NAMALWA (cell line): ENCODE data around the gene SSH3.

Experiments
- DNase-seq: peaks from one replicate; pipeline ENCODE4 v3.0.0-alpha.2; 2015; ENCODE audit warnings: low spot score

SSH3 gene

DNA sequence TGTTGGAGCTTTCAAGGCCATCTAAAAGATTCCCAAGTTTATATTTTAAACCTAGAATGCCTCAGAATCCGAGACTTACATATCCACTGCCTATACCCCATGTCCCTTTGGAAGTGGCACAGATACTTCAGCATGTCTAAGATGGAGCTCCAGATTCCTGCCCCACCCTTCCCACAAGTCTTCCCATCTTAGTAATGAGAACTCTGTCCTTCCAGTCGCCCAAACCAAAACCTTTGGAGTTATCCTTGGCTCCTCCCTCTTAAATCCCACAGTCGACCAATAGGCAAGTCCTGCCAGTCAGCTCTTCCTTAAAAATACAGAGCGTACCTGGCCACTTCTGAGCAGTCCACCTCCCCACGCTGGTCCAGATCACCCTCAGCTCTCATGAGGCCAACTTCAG is 45.7 kb downstream of the SSH3 start:
- DNase-seq: no peak

- no peak for DNase-seq
These were observed 46.1 kb downstream of the SSH3 start for GRCh38 chr11:67349457-67349856.

- no peak for DNase-seq
These were observed 46.7 kb downstream of the SSH3 start for GRCh38 chr11:67349928-67350465.

DNA sequence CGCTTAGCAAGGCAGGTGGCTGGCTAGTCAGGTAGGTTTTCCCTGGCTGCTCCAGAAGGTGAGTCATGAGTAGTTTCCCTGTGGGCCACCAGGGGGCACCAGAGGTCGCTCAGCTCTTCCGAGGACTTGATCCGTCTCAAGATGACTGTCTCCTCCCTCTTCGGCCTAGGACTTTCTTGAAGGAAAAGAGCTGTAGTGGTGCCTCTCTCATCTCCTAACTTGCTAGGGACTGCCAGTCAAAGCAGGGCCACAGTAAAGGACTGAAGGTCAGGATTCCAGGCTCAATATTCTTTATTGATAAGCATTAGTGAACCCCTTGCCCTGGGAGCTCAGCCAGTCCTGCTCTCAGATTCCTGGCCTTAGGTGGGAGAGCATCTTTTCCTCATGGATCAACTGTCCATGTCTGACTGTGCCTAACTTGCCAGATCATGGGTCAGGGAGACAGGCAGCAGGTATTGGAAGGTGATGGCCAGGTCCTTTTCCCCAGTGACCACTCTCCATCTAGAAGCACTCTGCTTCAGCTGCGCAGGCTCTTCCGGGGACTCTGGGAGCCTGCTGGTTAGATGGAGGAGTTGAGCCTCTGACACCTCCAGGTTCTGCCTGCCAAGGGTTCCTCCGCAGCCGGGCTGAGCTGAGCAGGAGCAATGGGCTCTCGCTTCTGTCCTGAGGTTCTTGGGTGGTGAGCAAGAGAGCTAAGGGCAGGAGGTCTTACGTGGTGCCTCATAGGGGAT is 48.1 kb downstream of the SSH3 start:
- DNase-seq: peak; percentile 83

- DNase-seq: peak; percentile 92
These were observed 49.4 kb downstream of the SSH3 start for GRCh38 chr11:67352546-67353316.

DNA sequence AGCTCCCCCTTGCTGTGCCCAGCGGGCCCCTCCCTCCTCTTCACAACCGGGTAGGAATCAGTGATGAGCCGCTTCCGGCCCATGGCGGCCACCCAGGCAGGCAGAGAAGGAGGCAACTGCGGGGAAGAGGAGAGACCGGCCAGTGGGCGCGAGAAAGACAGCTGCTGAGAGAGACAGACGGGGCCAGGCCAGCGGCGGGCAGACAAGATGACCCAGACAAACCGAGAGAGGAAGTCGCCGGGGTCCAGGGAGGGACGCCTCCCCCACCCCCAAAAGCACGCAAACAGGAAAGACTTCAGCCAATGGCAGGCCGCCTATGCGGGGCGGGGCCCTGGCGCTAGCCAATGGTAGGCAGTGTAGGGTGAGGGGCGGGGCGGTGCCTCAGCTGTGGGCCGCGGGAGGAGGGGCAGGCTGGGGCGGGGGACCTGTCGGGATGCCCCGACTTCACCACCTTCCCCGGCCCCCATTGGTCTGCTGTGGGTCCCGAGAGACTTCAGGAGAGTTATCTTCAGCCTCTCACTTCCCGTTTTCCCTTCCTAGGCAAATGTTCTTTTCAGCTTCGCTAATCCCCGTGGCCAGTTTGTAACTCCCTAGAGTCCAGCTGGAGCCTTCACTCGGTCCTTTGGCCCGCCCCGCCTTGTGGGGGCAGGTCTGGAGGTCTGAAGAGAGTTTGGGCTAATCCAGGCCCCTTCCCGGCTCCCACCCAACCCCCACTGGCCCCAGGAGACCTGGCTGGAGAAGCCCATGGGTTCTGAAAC is 50.2 kb downstream of the SSH3 start, which contains the start of gene POLD4:
Gene POLD4 (minus strand): TSS at position 230 of the 758 bp plus-strand sequence. CDS start 147 bp downstream, at position 83.
- DNase-seq: peak; percentile 96

DNA sequence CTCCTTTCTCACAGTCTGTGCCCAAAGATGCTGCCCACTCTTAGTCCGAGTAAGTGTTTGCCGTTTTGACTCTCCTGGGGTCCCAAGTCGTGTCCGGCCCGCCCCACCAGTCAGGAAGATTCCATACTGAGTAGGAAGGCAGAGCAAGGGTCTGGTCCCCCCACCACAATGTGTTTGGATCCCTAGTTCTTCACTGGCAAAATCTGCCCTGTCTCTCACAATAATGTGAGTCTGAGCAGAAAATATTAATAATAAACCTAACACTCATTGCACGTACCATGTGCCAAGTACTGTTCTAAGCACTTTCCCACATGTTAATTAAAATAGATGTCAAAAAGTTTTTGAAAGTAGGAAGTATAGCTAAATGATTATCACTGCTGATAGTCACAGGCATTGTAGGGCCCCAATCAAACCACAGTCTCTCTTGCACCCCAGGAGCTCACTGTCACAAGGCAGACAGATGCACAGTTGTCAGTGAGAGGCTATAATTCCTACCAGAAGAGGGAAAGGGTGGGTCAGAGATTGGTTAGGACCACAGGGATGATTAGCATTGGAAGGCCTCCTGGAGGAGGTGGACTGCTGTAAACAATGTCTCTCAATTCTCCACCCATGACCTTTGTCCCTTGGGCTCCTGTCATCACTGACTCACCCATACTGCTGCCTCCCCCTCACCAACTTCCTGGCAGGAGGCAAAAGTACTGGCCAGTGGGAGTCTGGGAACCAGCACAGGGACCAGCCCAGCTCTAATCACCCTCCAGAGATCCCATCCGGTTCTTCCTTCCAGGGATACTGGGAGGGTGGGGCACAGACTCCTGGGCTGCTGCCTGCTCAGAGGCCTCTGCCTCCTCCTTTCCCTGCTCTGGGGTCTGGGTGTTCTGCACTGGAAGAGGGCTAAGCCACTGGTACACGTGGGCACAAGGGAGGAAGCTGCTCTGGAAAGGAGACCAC is 51.0 kb downstream of the SSH3 start:
- peak; percentile 63 for DNase-seq

GRCh38 chr11:67355023-67355793 is 51.9 kb downstream of the SSH3 start:
- no peak for DNase-seq

GRCh38 chr11:67355794-67356386 is 52.6 kb downstream of the SSH3 start:
- no peak for DNase-seq

GRCh38 chr11:67356387-67356863 is 53.1 kb downstream of the SSH3 start:
- no peak for DNase-seq

GRCh38 chr11:67356864-67357561 is 53.7 kb downstream of the SSH3 start:
- peak; percentile 81 for DNase-seq

GRCh38 chr11:67357831-67358670 is 54.7 kb downstream of the SSH3 start:
- DNase-seq: no peak
